K562 (cell line): ENCODE measurements around the gene DCAF17. TPM values are rescaled to one million over a fixed set of nuclear protein-coding genes. Genes with fewer than 3 reads are reported as not detected.

Experiments
- ATAC-seq: fragments of 200-7000 bp; cut with Tn5 transposase; 3 replicates; pipeline ENCODE4 v1.9.1; 2020; ENCODE audit warnings: moderate library complexity
- BruUV-seq: library from RNA; stranded (reverse); fragments of 400-500 nt; replicated peaks from 2 replicates; lab custom pipeline; 2021; lab: Mats Ljungman, UMichigan
- CTCF ChIA-PET: fragments of 300-600 bp; formaldehyde crosslinking; extraction: SDS; loops from one replicate; lab custom pipeline; 2021; ENCODE audit warnings: low intra/inter-chr PET ratio; lab: Yijun Ruan, JAX
- POLR2A ChIA-PET: fragments of 300-600, 350-650 bp; sonication (Branson Sonifier 250); formaldehyde crosslinking; extraction: SDS; loops from one replicate; lab custom pipeline; 2021; ENCODE audit warnings: antibody characterized with exemption, inconsistent platforms; lab: Yijun Ruan, JAX
- DNase-seq, 4 experiments: peaks; one replicate each; pipeline versions ENCODE4 v3.0.0 to v3.0.0-alpha.2; 2011 to 2018; ENCODE audit warnings: low spot score in 3 of 4, mixed read lengths in 3 of 4; ENCODE audit errors: extremely low read depth in 1 of 4
- FAIRE-seq: peaks from 2 replicates; lab custom pipeline; 2011; peaks lifted over from hg19 to GRCh38; lab: Jason Lieb, UNC
- H2AFZ ChIP-seq: 2 replicates; pipeline ENCODE4 v1.6.0; 2011; ENCODE audit warnings: low read depth, low read length, control low read depth, inconsistent platforms
- H3K27ac ChIP-seq: fragments of 200-600 bp; 3 replicates; pipeline ENCODE4 v1.8.0; 2011; ENCODE audit warnings: low read depth, mild to moderate bottlenecking, control low read depth, inconsistent platforms, low read length, moderate library complexity, mixed read lengths; ENCODE audit errors: extremely low read depth
- H3K27me3 ChIP-seq, 2 experiments: fragments of 300-600 bp in 1 of 2; 2 replicates in 1 of 2; 3 replicates in 1 of 2; pipeline versions ENCODE4 v1.6.0 to v1.8.0; 2011; ENCODE audit warnings: inconsistent platforms in 2 of 2, low read length in 2 of 2, mild to moderate bottlenecking in 1 of 2, mixed read lengths in 1 of 2, moderate library complexity in 1 of 2; ENCODE audit not compliant: control insufficient read depth in 2 of 2, insufficient read depth in 2 of 2
- H3K36me3 ChIP-seq: fragments of 300-600 bp; 3 replicates; pipeline ENCODE4 v1.8.0; 2011; ENCODE audit warnings: mild to moderate bottlenecking, low read length, inconsistent platforms; ENCODE audit not compliant: control insufficient read depth, insufficient read depth
- H3K4me1 ChIP-seq, 2 experiments: fragments of 200-600 bp in 1 of 2; replicated peaks in 1 of 2; 2 replicates in 1 of 2; 3 replicates in 1 of 2; pipeline versions ENCODE4 v1.5.1 to v1.8.0; 2011; ENCODE audit warnings: inconsistent platforms in 2 of 2, low read length in 2 of 2, mild to moderate bottlenecking in 1 of 2, mixed read lengths in 1 of 2, moderate library complexity in 1 of 2; ENCODE audit not compliant: control insufficient read depth in 2 of 2, insufficient read depth in 2 of 2
- H3K4me2 ChIP-seq: 2 replicates; pipeline ENCODE4 v1.6.1; 2011; ENCODE audit warnings: low read length, control low read depth, inconsistent platforms, mixed read lengths; ENCODE audit not compliant: insufficient read depth
- H3K4me3 ChIP-seq: fragments of 200-600 bp; sonication (generic), shearing (Covaris generic); 2 replicates; pipeline ENCODE4 v1.5.1; 2016; ENCODE audit warnings: control low read depth, inconsistent platforms
- H3K79me2 ChIP-seq: fragments of 200-600 bp; 3 replicates; pipeline ENCODE4 v1.8.0; 2011; ENCODE audit warnings: low read length, inconsistent platforms; ENCODE audit not compliant: control insufficient read depth, insufficient read depth
- H3K9ac ChIP-seq, 2 experiments: 2 replicates each; pipeline versions ENCODE4 v1.6.0 to v1.6.1; 2011; ENCODE audit warnings: low read depth in 2 of 2, low read length in 2 of 2, control low read depth in 1 of 2, inconsistent platforms in 1 of 2, mild to moderate bottlenecking in 1 of 2, mixed read lengths in 1 of 2; ENCODE audit not compliant: insufficient read depth in 1 of 2
- H3K9me1 ChIP-seq: one replicate; pipeline ENCODE4 v1.6.0; 2011; ENCODE audit warnings: inconsistent platforms, mild to moderate bottlenecking, low read length, moderate library complexity; ENCODE audit not compliant: control insufficient read depth, insufficient read depth
- H3K9me3 ChIP-seq: replicated peaks from 2 replicates; pipeline ENCODE4 v1.5.1; 2011; ENCODE audit warnings: low read depth, low read length, inconsistent platforms; ENCODE audit not compliant: control insufficient read depth, insufficient read depth
- H4K20me1 ChIP-seq: replicated peaks from 2 replicates; pipeline ENCODE4 v1.6.1; 2011; ENCODE audit warnings: low read length, inconsistent platforms, mixed read lengths; ENCODE audit not compliant: control insufficient read depth, insufficient read depth
- SAFB ChIP-seq: fragments of 200-400 bp; formaldehyde crosslinking; IDR thresholded peaks from 2 replicates; pipeline ENCODE4 v1.6.1; 2017; ENCODE audit warnings: low read depth, low read length, borderline replicate concordance
- SPI1 ChIP-seq: IDR thresholded peaks from 2 replicates; pipeline ENCODE4 v1.6.1; 2011; ENCODE audit warnings: low read depth, low read length, control low read depth, borderline replicate concordance
- ZNF318 ChIP-seq, 2 experiments: fragments of 450-650 bp; IDR thresholded peaks; 2 replicates each; pipeline ENCODE4 v1.6.1; 2016; ENCODE audit warnings: mild to moderate bottlenecking in 2 of 2, borderline replicate concordance in 1 of 2, low read depth in 1 of 2, moderate library complexity in 1 of 2
- WGBS: fragments of 100-300 bp; shearing (Covaris generic); methylation state at CpG from one replicate; pipeline ENCODE4 v1.1.6; 2016; ENCODE audit warnings: low coverage, mixed read lengths; ENCODE audit not compliant: insufficient coverage; ENCODE audit errors: missing lambda C conversion rate; 5-methylcytosine and 5-hydroxymethylcytosine counted together
- in situ Hi-C: fragments of 300-500 bp; cut with MboI; formaldehyde crosslinking; loops from 4 replicates; pipeline ENCODE4 v1.15.0; 2018; ENCODE audit warnings: inconsistent platforms, mixed read lengths
- intact Hi-C: fragments of 100-400 bp; cut with micrococcal nuclease; formaldehyde crosslinking; loops from 2 replicates; pipeline ENCODE4 v1.14.2; 2022
- polyA plus RNA-seq, 8 experiments: library from polyadenylated mRNA; depleted of rRNA in 4 of 8; stranded (reverse) in 5 of 8; unstranded in 3 of 8; fragments of >200 nt; fragmentation: Nextera tagmentation in 2 of 8; fragmentation: Illumina TruSeq in 1 of 8; extraction: Ambion mirVana in 2 of 8; extraction: Trizol in 1 of 8; gene quantifications; 2 replicates each; pipeline versions ENCODE4 v1.2.1 to v1.2.3, GENCODE V29; 2011 to 2014; ENCODE audit warnings: inconsistent platforms in 1 of 8, missing spikeins in 1 of 8
- total RNA-seq, 7 experiments: library from RNA; depleted of rRNA in 6 of 7; stranded (reverse); fragments of >200 nt in 6 of 7; fragmentation: Illumina TruSeq in 2 of 7; extraction: Trizol in 2 of 7; gene quantifications; 2 replicates each; pipeline versions ENCODE4 v1.2.1 to v1.2.3, GENCODE V29; 2011 to 2021; ENCODE audit warnings: low replicate concordance in 1 of 7

Gene DCAF17
- total and polyA plus RNA-seq, 9 of the 15 experiments (the other 6 are each of a cell fraction or from before 2014, with no cell fraction given), result 10.0 to 38.5 (median 27.1) TPM

GRCh38 chr2:171389325-171389724 is 44.7 kb upstream of the DCAF17 start (continued):
- no peak for TF ChIP-seq ZNF318 (IDR thresholded peaks at IDR 0.05; ENCODE audit: borderline replicate concordance in 1 of 2, low read depth in 1 of 2)

GRCh38 chr2:171389780-171390179 is 44.2 kb upstream of the DCAF17 start:
- H3K27me3 ChIP-seq, result no peaks in the 10 kb centered on the region
- BruUV-seq, result no TSS peak
- H3K79me2 ChIP-seq, result no peaks in the 10 kb centered on the region; the same call in 2 of the 3 replicates
- in situ Hi-C loops (no loop called here), intact Hi-C loops (no loop called here)
- H3K4me1 ChIP-seq, result peaks cover 0 to 6% of the 10 kb centered on the region in 2 experiments; a peak in 2 of 5 replicates
- 75% methylated on average over 1 of the region's 1 CpG for WGBS
- H3K9me1 ChIP-seq, result no peaks in the 10 kb centered on the region
- H2AFZ ChIP-seq, result no peak overlapping the region
- CTCF ChIA-PET, result no interaction called here
- DNase-seq, result no peak
- H3K4me2 ChIP-seq, result no peak overlapping the region
- H3K36me3 ChIP-seq, result no peaks in the 10 kb centered on the region
- H3K9ac ChIP-seq, result no peak overlapping the region
- POLR2A ChIA-PET, result interaction anchor here (0.7 to 1.1 kb wide), 3 partner anchors 9 to 24 kb away, joined by 3 to 5 read pairs (median 3); no protein-coding TSS in a partner anchor
- no peak overlapping the region for H3K4me3 ChIP-seq
- FAIRE-seq, result no peak
- no peaks in the 10 kb centered on the region for H4K20me1 ChIP-seq
- no peak overlapping the region for H3K27ac ChIP-seq
- no peak for ATAC-seq
- peak; percentile 16; the same call in 1 of the 2 replicates for TF ChIP-seq SPI1
- no peak for TF ChIP-seq SAFB
- H3K9me3 ChIP-seq, result no peaks in the 10 kb centered on the region
